ENCODE measurements around the gene ZSCAN25.
A peak's percentile ranks its signal among the peaks of the same experiment; 100 is the strongest.

Gene ZSCAN25

DNA sequence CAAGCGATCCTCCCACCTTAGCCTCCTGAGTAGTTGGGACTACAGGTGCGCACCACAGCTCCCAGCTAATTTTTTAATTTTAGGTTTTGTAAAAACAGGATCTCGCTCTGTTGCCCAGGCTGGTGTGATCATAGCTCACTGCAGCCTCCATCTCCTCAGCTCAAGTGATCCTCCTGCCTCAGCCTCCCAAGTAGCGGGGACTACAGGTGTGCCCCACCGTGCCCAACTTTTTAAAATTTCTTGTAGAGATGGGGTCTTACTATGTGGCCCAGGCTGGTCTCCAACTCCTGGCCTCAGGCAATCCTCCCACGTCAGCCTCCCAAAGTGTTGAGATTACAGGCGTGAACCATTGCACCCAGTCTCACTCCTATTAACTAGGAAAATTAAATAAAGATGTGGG is 11.2 kb upstream of the ZSCAN25 start:
- H3K4me3 ChIP-seq (ENCODE audit: low read length) = no peak overlapping the region
- no peak for TF ChIP-seq CTCF (conservative IDR thresholded peaks at IDR 0.05; ENCODE audit: low read length)
- no peak for DNase-seq (ENCODE audit: low read depth)

- no peak for TF ChIP-seq CTCF (conservative IDR thresholded peaks at IDR 0.05; ENCODE audit: low read length)
- H3K4me3 ChIP-seq (ENCODE audit: low read length) = no peak overlapping the region
- DNase-seq (ENCODE audit: low read depth) = no peak
These were observed 10.2 kb upstream of the ZSCAN25 start for GRCh38 chr7:99606531-99606930.

DNA sequence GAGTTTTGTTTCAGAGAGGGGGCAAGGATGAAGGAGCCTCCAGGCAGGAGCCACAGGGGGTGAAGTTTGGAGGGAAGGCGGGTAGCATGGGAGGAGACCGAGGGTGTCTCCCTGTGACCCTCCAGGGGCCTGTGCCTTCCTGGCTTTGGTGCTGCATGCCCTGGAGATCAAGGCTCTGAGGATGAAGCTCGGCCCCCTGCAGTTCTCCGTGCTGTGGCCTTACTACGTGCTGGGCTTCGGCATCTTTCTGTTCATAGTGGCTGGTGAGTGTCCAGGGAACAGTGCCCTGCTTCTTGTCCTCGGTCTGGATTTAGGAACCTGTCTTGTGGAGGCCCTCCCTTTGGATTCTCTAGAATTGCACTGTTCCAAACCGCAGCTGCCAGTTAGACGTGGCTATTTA is 9.2 kb upstream of the ZSCAN25 start:
- TF ChIP-seq CTCF (conservative IDR thresholded peaks at IDR 0.05; ENCODE audit: low read length) = no peak
- DNase-seq (ENCODE audit: low read depth) = no peak
- no peak overlapping the region for H3K4me3 ChIP-seq (ENCODE audit: low read length)

- TF ChIP-seq CTCF (conservative IDR thresholded peaks at IDR 0.05; ENCODE audit: low read length) = no peak
- H3K4me3 ChIP-seq (ENCODE audit: low read length) = no peak overlapping the region
- DNase-seq (ENCODE audit: low read depth) = no peak
These were observed 2.3 kb upstream of the ZSCAN25 start for GRCh38 chr7:99614495-99614894.

GRCh38 chr7:99615989-99616358 is 772 bp upstream of the ZSCAN25 start:
- peak overlapping the region; percentile 98 for H3K4me3 ChIP-seq (ENCODE audit: low read length)
- TF ChIP-seq CTCF (conservative IDR thresholded peaks at IDR 0.05; ENCODE audit: low read length) = no peak
- no peak for DNase-seq (ENCODE audit: low read depth)

GRCh38 chr7:99617192-99617781 is 541 bp downstream of the ZSCAN25 start:
- DNase-seq (ENCODE audit: low read depth) = no peak
- TF ChIP-seq CTCF (conservative IDR thresholded peaks at IDR 0.05; ENCODE audit: low read length) = no peak
- peak overlapping the region; percentile 98 for H3K4me3 ChIP-seq (ENCODE audit: low read length)

GRCh38 chr7:99618726-99619125 is 2.0 kb downstream of the ZSCAN25 start:
- no peak for TF ChIP-seq CTCF (conservative IDR thresholded peaks at IDR 0.05; ENCODE audit: low read length)
- DNase-seq (ENCODE audit: low read depth) = peak; percentile 55
- H3K4me3 ChIP-seq (ENCODE audit: low read length) = no peak overlapping the region
